ENCODE data around the gene NDUFA7.

The NDUFA7 gene

GRCh38 chr19:8261347-8261746 is 59.8 kb downstream of the NDUFA7 start:
- no peak for DNase-seq

Data from cerebellar nuclear complex (tissue), 1 donor.